Small intestine (tissue), 16 donors: ENCODE data around the gene CDC25B. TPM values are rescaled to one million over a fixed set of nuclear protein-coding genes. Genes with fewer than 3 reads are reported as not detected.
A peak's percentile ranks its signal among the peaks of the same experiment; 100 is the strongest.

Experiments
- DNase-seq, 2 donors: peaks; one replicate each; pipeline versions ENCODE4 v3.0.0 to v3.0.0-alpha.2; 2013
- FAIRE-seq: peaks from 2 replicates; lab custom pipeline; 2012; peaks lifted over from hg19 to GRCh38; lab: Jason Lieb, UNC
- H3K27ac ChIP-seq, 3 donors: one replicate each; pipeline ENCODE4 v1.5.1; 2013; ENCODE audit warnings: low read length in 2 of 3, mild to moderate bottlenecking in 2 of 3, control low read depth in 1 of 3, inconsistent platforms in 1 of 3, low read depth in 1 of 3, moderate library complexity in 1 of 3
- H3K27me3 ChIP-seq, 3 donors: one replicate each; pipeline ENCODE4 v1.6.1; 2013; ENCODE audit warnings: low read length in 3 of 3, inconsistent platforms in 1 of 3; ENCODE audit not compliant: control insufficient read depth in 3 of 3, insufficient read depth in 3 of 3
- H3K36me3 ChIP-seq, 3 donors: one replicate each; pipeline ENCODE4 v1.6.1; 2013; ENCODE audit warnings: low read length in 3 of 3, inconsistent platforms in 1 of 3, low read depth in 1 of 3, mild to moderate bottlenecking in 1 of 3, moderate library complexity in 1 of 3; ENCODE audit not compliant: control insufficient read depth in 3 of 3, insufficient read depth in 2 of 3
- H3K4me1 ChIP-seq, 3 donors: one replicate each; pipeline ENCODE4 v1.6.1; 2013; ENCODE audit warnings: low read length in 2 of 3, inconsistent platforms in 1 of 3, low read depth in 1 of 3, mild to moderate bottlenecking in 1 of 3, moderate library complexity in 1 of 3; ENCODE audit not compliant: control insufficient read depth in 3 of 3, insufficient read depth in 2 of 3
- H3K4me3 ChIP-seq, 3 donors: one replicate each; pipeline ENCODE4 v1.5.1; 2013; ENCODE audit warnings: low read length in 3 of 3, control low read depth in 1 of 3, inconsistent platforms in 1 of 3, low read depth in 1 of 3, mild to moderate bottlenecking in 1 of 3, moderate library complexity in 1 of 3
- H3K9me3 ChIP-seq, 2 donors: one replicate each; pipeline ENCODE4 v1.6.1; 2013; ENCODE audit warnings: low read depth in 1 of 2, low read length in 1 of 2; ENCODE audit not compliant: control insufficient read depth in 2 of 2, insufficient read depth in 1 of 2
- WGBS, 3 donors: extraction: QIAGEN DNeasy Blood & Tissue Kit; methylation state at CpG; one replicate each; pipeline ENCODE4 v1.1.7; 2013; 5-methylcytosine and 5-hydroxymethylcytosine counted together
- long read RNA-seq, 10 donors: transcript quantifications; one replicate each; lab custom pipeline, GENCODE V29; 2026
- polyA plus RNA-seq, 4 donors: library from polyadenylated mRNA; stranded (reverse) in 3 of 4; unstranded in 1 of 4; fragments of 200-250 nt in 3 of 4; fragments of 120-200 nt in 1 of 4; gene quantifications; one replicate each; pipeline versions ENCODE4 v1.2.1 to v1.2.3, GENCODE V29; 2013
- donor health status: healthy with polysubstance abuse.
- donor health status: control.
- donor health status: control.
- donor health status: Bipolar disorder and iron deficiency.
- donor health status: healthy.

Gene CDC25B
- polyA plus RNA-seq: 10 to 100 TPM; 15.7 to 53.8 (median 20.3) TPM
- long read RNA-seq, donor 1, partial matches to known transcripts: 0 of 6 reads
- long read RNA-seq, donor 1, other reads (novel, unspliced or antisense): 0 of 6 reads
- long read RNA-seq, donor 2, partial matches to known transcripts: 0 of 2 reads
- long read RNA-seq, donor 2, other reads (novel, unspliced or antisense): 0 of 2 reads
- long read RNA-seq, donor 3, partial matches to known transcripts: 8 of 10 reads
- long read RNA-seq, donor 3, other reads (novel, unspliced or antisense): 0 of 10 reads
- long read RNA-seq, donor 4: 0 reads
- long read RNA-seq, donor 5, partial matches to known transcripts: 11 of 11 reads
- long read RNA-seq, donor 5, other reads (novel, unspliced or antisense): 0 of 11 reads
- long read RNA-seq, donor 6, partial matches to known transcripts: 13 of 14 reads
- long read RNA-seq, donor 6, other reads (novel, unspliced or antisense): 0 of 14 reads
- long read RNA-seq, donor 7, transcript CDC25B-201 (16 exons, 3,597 nt): major isoform, 9 of 10 reads
- long read RNA-seq, donor 7, partial matches to known transcripts: 0 of 10 reads
- long read RNA-seq, donor 7, other reads (novel, unspliced or antisense): 0 of 10 reads
- long read RNA-seq, donor 8: 0 reads
- long read RNA-seq, donor 9: 0 reads
- long read RNA-seq, donor 10, partial matches to known transcripts: 5 of 10 reads
- long read RNA-seq, donor 10, other reads (novel, unspliced or antisense): 0 of 10 reads

GRCh38 chr20:3795511-3796468, at the start of gene CDC25B:
TSS of gene CDC25B (plus strand) at chr20:3796310. CDS start at chr20:3796532, 222 bp downstream.
- DNase-seq: peak; percentile 91 to 95
- WGBS, 3 donors: 1 to 2% (median 1%) methylated on average over 59 to 68 of the region's 69 CpGs
- H3K36me3 ChIP-seq: peaks cover 0 to 34% (median 0%) of the 10 kb centered on the region in 3 donors
- H3K4me3 ChIP-seq: peak within 1 kb of the TSS; percentile 55 to 68 (median 64)
- no peaks in the 10 kb centered on the region for H3K27me3 ChIP-seq
- peaks cover 10 to 46% (median 18%) of the 10 kb centered on the region in 3 donors for H3K4me1 ChIP-seq
- H3K9me3 ChIP-seq: no peaks in the 10 kb centered on the region
- FAIRE-seq: no peak
- peak within 1 kb of the TSS; percentile 78 to 99 (median 95) for H3K27ac ChIP-seq

GRCh38 chr20:3747471-3747870, 48.6 kb upstream of the CDC25B start:
- FAIRE-seq (no peak), DNase-seq (peak in 1 of 2 donors; percentile 71)
- 50 to 70% (median 68%) methylated on average over 2 of the region's 2 CpGs for WGBS, 3 donors
- peaks cover 0 to 18% (median 7%) of the 10 kb centered on the region in 3 donors for H3K4me1 ChIP-seq
- H3K27ac ChIP-seq: no peak overlapping the region
- H3K27me3 ChIP-seq: peaks cover 0 to 39% (median 0%) of the 10 kb centered on the region in 3 donors
- no peaks in the 10 kb centered on the region for H3K9me3 ChIP-seq
- H3K36me3 ChIP-seq: peaks cover 0 to 28% (median 0%) of the 10 kb centered on the region in 3 donors
- no peak overlapping the region for H3K4me3 ChIP-seq

GRCh38 chr20:3748073-3748472, 48.0 kb upstream of the CDC25B start:
- Histone ChIP-seq H3K4me1 (peaks cover 0 to 23% (median 7%) of the 10 kb centered on the region in 3 donors), H3K27me3 (peaks cover 0 to 39% (median 0%) of the 10 kb centered on the region in 3 donors), H3K9me3 (no peaks in the 10 kb centered on the region), H3K27ac (no peak overlapping the region), H3K4me3 (no peak overlapping the region), H3K36me3 (peaks cover 0 to 28% (median 0%) of the 10 kb centered on the region in 3 donors)
- FAIRE-seq (no peak), DNase-seq (no peak)
- WGBS, 3 donors: 88 to 93% (median 91%) methylated on average over 16 of the region's 16 CpGs

GRCh38 chr20:3749087-3749688, 46.9 kb upstream of the CDC25B start:
- Histone ChIP-seq H3K27me3 (peaks cover 0 to 37% (median 0%) of the 10 kb centered on the region in 3 donors), H3K27ac (no peak overlapping the region), H3K4me3 (no peak overlapping the region), H3K36me3 (peaks cover 0 to 30% (median 0%) of the 10 kb centered on the region in 3 donors), H3K4me1 (peaks cover 0 to 23% (median 7%) of the 10 kb centered on the region in 3 donors), H3K9me3 (no peaks in the 10 kb centered on the region)
- no peak for DNase-seq
- no peak for FAIRE-seq
- WGBS, 3 donors: 54 to 77% (median 68%) methylated on average over 21 to 24 of the region's 24 CpGs

- FAIRE-seq (no peak), DNase-seq (peak; percentile 38 to 71)
- peaks cover 0 to 38% (median 0%) of the 10 kb centered on the region in 3 donors for H3K36me3 ChIP-seq
- 26 to 52% (median 33%) methylated on average over 69 to 72 of the region's 72 CpGs for WGBS, 3 donors
- H3K27ac ChIP-seq: no peak overlapping the region
- H3K4me1 ChIP-seq: peaks cover 0 to 23% (median 7%) of the 10 kb centered on the region in 3 donors
- no peak overlapping the region for H3K4me3 ChIP-seq
- H3K9me3 ChIP-seq: no peaks in the 10 kb centered on the region
- H3K27me3 ChIP-seq: peaks cover 0 to 29% (median 0%) of the 10 kb centered on the region in 3 donors
Measured at GRCh38 chr20:3749689-3750531, 46.2 kb upstream of the CDC25B start.

- no peak overlapping the region for H3K27ac ChIP-seq
- no peaks in the 10 kb centered on the region for H3K9me3 ChIP-seq
- peaks cover 0 to 48% (median 0%) of the 10 kb centered on the region in 3 donors for H3K36me3 ChIP-seq
- peak overlapping the region in 1 of 3 donors; percentile 42 for H3K4me3 ChIP-seq
- no peak for DNase-seq
- peaks cover 0 to 23% (median 7%) of the 10 kb centered on the region in 3 donors for H3K4me1 ChIP-seq
- WGBS, 3 donors: 24 to 63% (median 45%) methylated on average over 18 to 31 of the region's 31 CpGs
- H3K27me3 ChIP-seq: peaks cover 0 to 29% (median 0%) of the 10 kb centered on the region in 3 donors
- no peak for FAIRE-seq
Measured at GRCh38 chr20:3751305-3751674, 44.8 kb upstream of the CDC25B start.
